ENCODE results near the gene TMEM255B.
"Not testable (repeated sequence)": the region's sequence is repeated elsewhere in the genome, so short reads cannot be mapped to it uniquely, and the experiment has no call there.

TMEM255B gene

GRCh38 chr13:113750554-113751399 lies 8.2 kb upstream of the TMEM255B start:
- DNase-seq: no peak

DNA sequence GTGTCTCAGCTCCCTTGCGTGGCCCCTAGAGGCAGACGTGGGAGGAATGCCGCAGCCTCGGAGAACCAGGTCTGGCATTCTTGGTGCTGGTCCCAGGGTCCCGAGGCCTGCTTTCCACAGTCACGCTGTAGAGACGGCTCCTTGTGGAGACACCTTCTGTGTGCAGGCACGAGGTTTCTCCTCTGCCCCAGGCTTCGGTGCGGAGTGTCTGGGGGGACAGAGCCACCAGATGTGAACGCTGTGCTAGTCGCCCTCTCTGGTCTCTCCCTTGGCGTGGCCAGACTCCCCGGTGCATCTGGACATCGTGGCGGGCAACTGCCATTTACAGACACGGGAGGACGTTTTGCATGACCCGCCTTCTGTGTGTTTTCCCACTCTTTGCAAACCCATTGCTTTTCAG lies 7.5 kb upstream of the TMEM255B start:
- DNase-seq: no peak

DNA sequence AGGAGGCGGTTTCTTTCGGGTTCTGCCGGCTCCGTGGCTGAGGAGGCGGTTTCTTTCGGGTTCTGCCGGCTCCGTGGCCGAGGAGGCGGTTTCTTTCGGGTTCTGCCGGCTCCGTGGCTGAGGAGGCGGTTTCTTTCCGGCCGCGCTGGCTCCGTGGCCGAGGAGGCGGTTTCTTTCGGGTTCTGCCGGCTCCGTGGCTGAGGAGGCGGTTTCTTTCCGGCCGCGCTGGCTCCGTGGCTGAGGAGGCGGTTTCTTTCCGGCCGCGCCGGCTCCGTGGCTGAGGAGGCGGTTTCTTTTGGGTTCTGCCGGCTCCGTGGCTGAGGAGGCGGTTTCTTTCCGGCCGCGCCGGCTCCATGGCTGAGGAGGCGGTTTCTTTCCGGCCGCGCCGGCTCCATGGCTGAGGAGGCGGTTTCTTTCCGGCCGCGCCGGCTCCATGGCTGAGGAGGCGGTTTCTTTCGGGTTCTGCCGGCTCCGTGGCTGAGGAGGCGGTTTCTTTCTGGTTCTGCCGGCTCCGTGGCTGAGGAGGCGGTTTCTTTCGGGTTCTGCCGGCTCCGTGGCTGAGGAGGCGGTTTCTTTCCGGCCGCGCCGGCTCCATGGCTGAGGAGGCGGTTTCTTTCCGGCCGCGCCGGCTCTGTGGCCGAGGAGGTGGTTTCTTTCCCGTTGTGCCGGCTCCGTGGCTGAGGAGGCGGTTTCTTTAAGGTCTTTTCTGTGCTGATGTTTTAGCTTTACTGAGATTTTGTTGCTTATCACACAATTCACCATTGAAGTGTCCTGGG lies 6.6 kb upstream of the TMEM255B start:
- not testable (repeated sequence) for DNase-seq

DNA sequence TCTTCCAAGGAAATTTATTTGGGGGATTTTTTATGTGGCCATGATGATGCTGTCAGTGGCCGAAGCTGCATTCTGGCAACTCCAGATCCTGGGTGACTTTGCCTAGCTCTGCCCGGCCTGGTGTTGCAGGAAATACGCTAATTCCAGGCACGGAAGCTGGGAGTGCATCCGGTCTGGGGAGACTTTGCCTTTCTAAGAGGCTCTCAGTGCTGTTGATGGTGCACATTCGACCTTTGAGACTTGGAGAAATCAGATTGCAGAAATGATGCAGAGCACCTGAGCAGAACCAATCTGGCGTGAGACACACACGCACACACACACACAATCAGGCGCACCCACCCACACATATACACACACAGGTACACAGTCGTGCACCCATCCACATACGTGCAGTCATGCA lies 5.9 kb upstream of the TMEM255B start:
- DNase-seq: no peak

GRCh38 chr13:113754242-113754641 lies 4.8 kb upstream of the TMEM255B start:
- no peak for DNase-seq

DNA sequence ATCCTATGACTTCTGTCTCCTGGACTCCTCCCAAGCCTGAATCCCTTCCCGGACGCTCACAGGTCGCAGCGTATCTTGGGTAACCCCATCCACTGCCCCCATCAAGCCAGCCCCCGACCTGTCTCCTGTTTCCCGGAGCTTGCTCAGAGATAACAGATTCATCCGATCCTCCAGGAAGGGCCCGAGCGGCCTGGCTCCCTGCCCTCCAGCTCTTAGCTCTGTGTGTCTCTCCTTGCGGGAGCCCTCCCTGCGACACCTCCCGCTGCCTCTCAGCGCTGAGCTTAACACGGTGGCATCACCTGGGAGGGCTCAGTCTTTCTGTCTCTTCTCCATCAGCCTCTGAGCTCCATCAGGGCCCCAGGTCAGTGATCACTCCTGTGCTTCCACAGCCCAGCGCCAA lies 4.3 kb upstream of the TMEM255B start:
- no peak for DNase-seq

- no peak for DNase-seq
Observed at GRCh38 chr13:113756441-113757097, 2.5 kb upstream of the TMEM255B start.

GRCh38 chr13:113759525-113760137 lies 605 bp downstream of the TMEM255B start:
- no peak for DNase-seq

GRCh38 chr13:113761136-113761535 lies 2.1 kb downstream of the TMEM255B start:
- DNase-seq: no peak

GRCh38 chr13:113762075-113762474 lies 3.0 kb downstream of the TMEM255B start:
- no peak for DNase-seq

DNA sequence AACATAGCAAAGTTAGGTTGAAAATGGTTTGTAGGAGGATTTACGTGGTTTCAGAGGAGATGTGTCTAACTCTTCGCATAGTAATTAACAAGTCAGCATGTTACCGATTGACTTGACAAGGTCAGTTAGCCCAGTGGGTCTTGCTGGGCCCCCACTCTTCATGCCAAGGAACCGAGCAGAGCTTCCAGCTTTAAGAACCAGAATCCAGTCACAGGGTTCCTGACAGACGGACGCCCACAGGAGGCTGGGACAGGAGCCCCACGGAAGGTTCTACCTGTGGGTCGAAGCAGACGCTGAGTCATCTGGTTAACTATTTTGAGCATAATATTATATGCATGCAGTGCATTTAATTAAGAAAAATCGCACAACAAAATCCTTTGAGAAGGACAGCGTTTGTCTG lies 3.5 kb downstream of the TMEM255B start:
- DNase-seq: no peak

DNA sequence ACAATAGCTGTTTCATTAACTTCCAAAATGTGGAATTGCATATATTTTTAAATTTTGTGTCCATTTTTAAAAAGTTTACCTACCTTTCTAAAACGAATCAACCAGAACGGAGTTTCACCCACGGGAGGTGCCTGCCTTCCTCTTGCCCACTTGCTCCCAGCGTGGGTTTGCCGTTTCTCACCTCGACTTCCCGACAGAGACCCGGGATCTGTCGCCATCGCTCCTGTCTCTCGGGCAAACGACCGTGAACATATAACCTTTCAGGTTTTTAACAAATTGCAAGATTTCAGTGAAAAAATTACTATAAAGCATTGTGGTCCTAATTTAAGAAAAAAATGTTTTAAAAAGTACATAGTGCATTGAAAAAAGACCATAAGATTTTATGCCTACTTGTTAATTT lies 4.2 kb downstream of the TMEM255B start:
- DNase-seq: no peak

- DNase-seq: no peak
Observed at GRCh38 chr13:113763961-113764792, 5.2 kb downstream of the TMEM255B start.

- DNase-seq: no peak
Observed at GRCh38 chr13:113764793-113765563, 6.0 kb downstream of the TMEM255B start.

DNA sequence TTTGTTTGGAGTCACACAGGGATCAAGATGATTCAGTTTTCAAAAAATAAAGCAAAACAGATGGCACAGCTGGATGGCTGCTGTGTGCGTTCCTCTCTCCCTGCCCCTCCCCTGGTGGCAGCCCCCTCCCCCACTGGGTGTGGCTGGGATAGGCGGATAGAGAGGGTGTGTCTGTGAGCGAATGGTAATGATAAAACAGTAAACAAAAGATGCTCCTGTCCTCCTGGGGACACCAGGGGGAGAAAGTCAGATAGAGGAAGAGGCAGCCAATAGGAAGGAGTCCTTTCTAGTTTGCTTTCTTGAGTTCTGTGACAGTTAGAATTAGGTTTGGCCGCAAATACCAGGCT lies 6.5 kb downstream of the TMEM255B start:
- no peak for DNase-seq

DNA sequence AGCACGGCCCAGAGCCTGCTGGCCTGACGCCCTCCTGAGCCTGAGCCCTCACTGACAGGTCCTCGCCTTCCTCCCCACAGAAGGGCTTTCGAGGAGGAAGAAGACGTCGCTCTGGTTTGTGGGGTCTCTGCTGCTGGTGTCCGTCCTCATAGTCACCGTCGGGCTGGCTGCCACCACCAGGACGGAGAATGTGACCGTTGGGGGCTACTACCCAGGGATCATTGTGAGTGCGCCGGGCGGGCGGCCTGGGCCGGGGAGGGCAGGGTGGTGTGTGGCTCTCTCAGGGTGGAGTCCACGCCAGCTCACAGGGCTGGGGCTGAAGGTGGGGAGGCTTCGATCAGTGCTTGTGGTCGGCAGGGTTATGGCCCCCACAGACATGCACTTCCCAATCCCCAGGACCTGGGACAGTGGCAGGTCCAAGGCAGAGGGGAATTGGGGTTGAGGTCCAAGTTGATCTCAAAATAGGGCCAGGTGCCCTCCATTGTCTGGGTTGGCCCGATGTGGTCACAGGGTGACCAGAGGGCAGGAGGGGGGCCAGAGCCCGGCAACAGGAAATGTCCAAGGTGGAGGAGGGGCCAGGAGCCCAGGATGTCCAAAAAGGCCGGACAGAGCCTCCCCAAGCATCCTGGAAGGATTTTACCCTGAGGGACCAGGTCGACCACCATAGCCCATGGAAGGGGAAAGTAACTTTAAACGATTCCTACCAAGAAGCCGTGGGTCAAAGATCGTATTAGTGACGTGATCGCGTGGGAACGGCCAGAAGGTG lies 7.2 kb downstream of the TMEM255B start:
- DNase-seq: no peak

DNA sequence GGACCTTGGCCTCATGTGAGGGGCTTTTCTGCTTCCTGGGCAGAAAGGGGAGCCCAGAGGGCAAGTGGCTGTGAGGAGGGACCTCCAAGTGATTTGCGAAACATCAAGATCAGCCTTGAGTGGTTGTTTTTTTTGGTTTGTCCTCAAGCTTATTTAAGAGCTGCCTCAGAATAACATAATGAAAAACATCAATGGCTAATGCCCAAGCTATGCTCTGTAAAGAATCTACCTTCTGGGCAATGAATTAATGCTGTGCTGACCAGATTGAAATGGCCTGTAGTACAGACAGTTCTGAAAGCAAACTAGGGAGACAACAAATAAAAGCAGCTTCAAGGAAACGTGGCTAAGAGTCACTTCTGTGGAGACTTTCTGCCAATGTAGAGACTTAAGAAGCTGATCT lies 8.3 kb downstream of the TMEM255B start:
- DNase-seq: no peak

DNA sequence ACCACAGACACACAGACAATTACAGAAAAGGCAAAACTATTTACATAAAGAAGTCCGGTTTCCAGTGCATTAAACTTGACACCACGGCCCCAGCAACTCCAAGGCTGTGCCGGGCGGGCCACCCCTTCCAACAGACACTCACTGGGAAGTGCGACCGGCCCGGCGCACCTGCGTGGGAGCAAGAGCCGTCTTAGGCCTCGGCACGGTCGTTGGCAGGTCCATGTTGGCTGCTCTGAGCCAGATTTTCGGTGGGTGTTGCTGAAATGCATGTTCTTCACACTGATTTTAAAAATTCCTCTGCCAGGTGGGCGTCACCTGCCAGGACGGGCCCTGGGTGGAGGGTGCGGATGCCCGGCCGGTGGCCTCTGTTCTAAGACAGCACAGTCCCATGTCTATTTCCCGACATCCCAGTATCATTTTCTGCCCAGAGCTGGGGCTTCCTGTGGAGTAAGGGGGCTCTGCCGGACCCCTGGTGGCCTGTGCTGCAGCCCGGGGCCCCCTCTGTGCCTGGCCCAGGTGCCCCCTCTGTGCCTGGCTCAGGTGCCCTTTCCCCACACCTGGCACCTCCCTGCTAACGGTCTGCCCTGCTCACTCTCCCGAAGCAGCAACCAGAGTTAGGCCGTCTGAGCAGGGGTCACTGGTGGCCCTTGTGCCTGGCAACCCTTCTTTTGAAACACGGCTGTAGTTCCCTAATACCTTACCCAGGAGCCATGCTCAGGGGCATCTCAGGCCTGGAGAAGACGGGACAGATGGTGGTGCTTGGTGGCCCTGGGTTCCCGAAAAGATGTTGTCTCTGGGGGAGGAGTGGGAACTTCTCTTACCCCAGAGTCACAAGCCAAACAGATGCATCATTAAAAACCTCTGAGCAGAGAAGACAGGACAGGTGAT lies 9.2 kb downstream of the TMEM255B start:
- DNase-seq: no peak

DNA sequence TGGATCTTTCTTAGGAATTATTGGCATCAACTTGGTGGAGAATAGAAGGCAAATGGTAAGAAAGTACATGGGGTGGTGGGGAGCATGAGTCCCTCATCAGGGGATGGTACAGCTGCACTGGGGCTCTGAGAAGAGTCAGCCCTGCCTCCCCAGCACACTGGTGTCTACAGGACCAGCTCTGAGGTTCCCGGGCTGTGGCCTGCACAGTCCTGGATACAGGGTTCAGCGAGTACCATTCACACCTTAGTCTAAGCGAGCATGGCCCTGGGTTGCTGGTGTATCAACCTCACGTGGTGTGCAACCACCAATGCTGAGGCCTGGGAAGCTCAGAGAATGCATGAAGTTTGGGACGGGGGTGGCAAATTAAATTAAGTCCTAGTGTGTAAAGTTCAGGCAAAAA lies 10.1 kb downstream of the TMEM255B start:
- no peak for DNase-seq

DNA sequence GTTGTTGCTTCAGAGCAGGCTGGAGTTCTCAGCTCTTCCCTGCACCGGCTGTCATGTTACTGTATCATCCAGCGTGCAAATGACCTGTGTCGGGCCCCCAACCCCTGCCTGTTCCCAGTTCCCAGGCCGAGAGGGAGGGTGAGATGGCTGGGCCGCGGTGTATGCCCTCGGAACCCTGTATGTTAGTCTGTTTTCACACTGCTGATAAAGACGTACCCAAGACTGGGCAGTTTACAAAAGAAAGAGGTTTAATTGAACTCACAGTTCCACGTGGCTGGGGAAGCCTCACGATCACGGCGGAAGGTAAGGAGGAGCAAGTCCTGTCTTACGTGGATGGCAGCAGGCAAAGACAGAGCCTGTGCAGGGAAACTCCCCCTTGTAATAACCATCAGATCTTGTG lies 10.9 kb downstream of the TMEM255B start:
- no peak for DNase-seq
